HFF-Myc (cell line): ENCODE measurements around the gene PCNX3.
A peak's percentile ranks its signal among the peaks of the same experiment; 100 is the strongest.

Experiments used
- DNase-seq: peaks from one replicate; pipeline ENCODE4 v3.0.0-alpha.2; 2011; ENCODE audit warnings: low read depth; ENCODE audit errors: extremely low read depth
- H3K4me3 ChIP-seq: replicated peaks from 2 replicates; pipeline ENCODE4 v1.5.1; 2011; ENCODE audit warnings: low read depth, mild to moderate bottlenecking, control low read depth, low read length
- CTCF ChIP-seq: IDR thresholded peaks from 2 replicates; pipeline ENCODE4 v1.5.1; 2012; ENCODE audit warnings: mild to moderate bottlenecking, low read depth, low read length, control low read depth; ENCODE audit errors: missing control alignments

PCNX3 gene

GRCh38 chr11:65609229-65609628, 6.3 kb upstream of the PCNX3 start:
- TF ChIP-seq CTCF = no peak
- DNase-seq = no peak
- H3K4me3 ChIP-seq = no peak overlapping the region

GRCh38 chr11:65609665-65610064, 5.9 kb upstream of the PCNX3 start:
- no peak for DNase-seq
- H3K4me3 ChIP-seq = no peak overlapping the region
- TF ChIP-seq CTCF = no peak

GRCh38 chr11:65610404-65610803, 5.2 kb upstream of the PCNX3 start:
- no peak for DNase-seq
- H3K4me3 ChIP-seq = no peak overlapping the region
- no peak for TF ChIP-seq CTCF

- peak overlapping the region; percentile 76 for H3K4me3 ChIP-seq
- no peak for DNase-seq
- TF ChIP-seq CTCF = no peak
These were observed 4.4 kb upstream of the PCNX3 start for GRCh38 chr11:65611028-65611757.

- TF ChIP-seq CTCF = no peak
- no peak for DNase-seq
- peak overlapping the region; percentile 76 for H3K4me3 ChIP-seq
These were observed 3.6 kb upstream of the PCNX3 start for GRCh38 chr11:65611758-65612603.

- TF ChIP-seq CTCF = no peak
- H3K4me3 ChIP-seq = peak overlapping the region; percentile 76
- no peak for DNase-seq
These were observed 2.9 kb upstream of the PCNX3 start for GRCh38 chr11:65612691-65613090.
